GM19397 (cell line): ENCODE measurements around the gene ATF7IP2.
"Not testable (repeated sequence)": the region's sequence is repeated elsewhere in the genome, so short reads cannot be mapped to it uniquely, and the experiment has no call there.

Experiments
- ATAC-seq: cut with Tn5 transposase; IDR thresholded peaks from one replicate; pipeline ENCODE4 v1.9.1; 2021; ENCODE audit warnings: mild to moderate bottlenecking, moderate library complexity; ENCODE audit not compliant: unreplicated experiment

The ATF7IP2 gene

GRCh38 chr16:10371592-10371991 is 14.3 kb upstream of the ATF7IP2 start:
- ATAC-seq, result no peak

- no peak for ATAC-seq
Observed at GRCh38 chr16:10373556-10373955, 12.3 kb upstream of the ATF7IP2 start.

GRCh38 chr16:10376229-10376628 is 9.6 kb upstream of the ATF7IP2 start:
- no peak for ATAC-seq

- no peak for ATAC-seq
Observed at GRCh38 chr16:10383626-10384025, 2.2 kb upstream of the ATF7IP2 start.

- no peak for ATAC-seq
Observed at GRCh38 chr16:10386517-10387100, 748 bp downstream of the ATF7IP2 start.

- no peak for ATAC-seq
Observed at GRCh38 chr16:10387188-10387617, 1.3 kb downstream of the ATF7IP2 start.

- no peak for ATAC-seq
Observed at GRCh38 chr16:10388988-10389387, 3.1 kb downstream of the ATF7IP2 start.

GRCh38 chr16:10390330-10390729 is 4.5 kb downstream of the ATF7IP2 start:
- no peak for ATAC-seq

GRCh38 chr16:10390867-10391266 is 5.0 kb downstream of the ATF7IP2 start:
- ATAC-seq, result no peak

- ATAC-seq, result no peak
Observed at GRCh38 chr16:10391339-10391738, 5.5 kb downstream of the ATF7IP2 start.

GRCh38 chr16:10402975-10403374 is 17.1 kb downstream of the ATF7IP2 start:
- no peak for ATAC-seq

- ATAC-seq, result no peak
Observed at GRCh38 chr16:10405386-10405939, 19.6 kb downstream of the ATF7IP2 start.

- ATAC-seq, result no peak
Observed at GRCh38 chr16:10408824-10409381, 23.0 kb downstream of the ATF7IP2 start.

GRCh38 chr16:10409713-10410112 is 23.9 kb downstream of the ATF7IP2 start:
- ATAC-seq, result not testable (repeated sequence)

- no peak for ATAC-seq
Observed at GRCh38 chr16:10410469-10410868, 24.6 kb downstream of the ATF7IP2 start.

- ATAC-seq, result no peak
Observed at GRCh38 chr16:10412935-10413601, 27.2 kb downstream of the ATF7IP2 start.

GRCh38 chr16:10418204-10418603 is 32.3 kb downstream of the ATF7IP2 start:
- not testable (repeated sequence) for ATAC-seq

GRCh38 chr16:10419701-10420100 is 33.8 kb downstream of the ATF7IP2 start:
- no peak for ATAC-seq

GRCh38 chr16:10421596-10421995 is 35.7 kb downstream of the ATF7IP2 start:
- ATAC-seq, result no peak

- ATAC-seq, result no peak
Observed at GRCh38 chr16:10428433-10429168, 42.7 kb downstream of the ATF7IP2 start.

- ATAC-seq, result not testable (repeated sequence)
Observed at GRCh38 chr16:10429299-10429969, 43.6 kb downstream of the ATF7IP2 start.
